OCI-LY1 (cell line): ENCODE results near the gene TATDN2.

Experiments
- H2AFZ ChIP-seq: fragments of 200-600 bp; sonication (generic), shearing (Covaris generic); 2 replicates; pipeline ENCODE4 v1.6.0; 2014; ENCODE audit warnings: antibody characterized with exemption, mild to moderate bottlenecking, low read length
- H3F3A ChIP-seq: fragments of 200-600 bp; sonication (generic), shearing (Covaris generic); 2 replicates; pipeline ENCODE4 v1.6.0; 2014; ENCODE audit warnings: mild to moderate bottlenecking, antibody characterized with exemption, low read length, moderate library complexity; ENCODE audit not compliant: insufficient read depth
- H3K27ac ChIP-seq: fragments of 200-600 bp; sonication (generic); 2 replicates; pipeline ENCODE4 v1.5.1; 2014; ENCODE audit warnings: low read length, mixed run types, mild to moderate bottlenecking, low read depth; ENCODE audit not compliant: poor library complexity, severe bottlenecking
- H3K27me3 ChIP-seq: fragments of 200-600 bp; sonication (generic); 2 replicates; pipeline ENCODE4 v1.6.0; 2014; ENCODE audit warnings: antibody characterized with exemption, mild to moderate bottlenecking, low read length, moderate library complexity; ENCODE audit not compliant: insufficient read depth
- H3K36me3 ChIP-seq: fragments of 200-600 bp; sonication (generic); 2 replicates; pipeline ENCODE4 v1.6.1; 2014; ENCODE audit warnings: mild to moderate bottlenecking, antibody characterized with exemption, low read length, moderate library complexity, mixed read lengths; ENCODE audit not compliant: insufficient read depth
- H3K4me1 ChIP-seq: fragments of 200-600 bp; sonication (generic); 2 replicates; pipeline ENCODE4 v1.5.1; 2014; ENCODE audit warnings: mild to moderate bottlenecking, low read length, moderate library complexity; ENCODE audit not compliant: insufficient read depth, severe bottlenecking
- H3K4me2 ChIP-seq: fragments of 200-600 bp; sonication (generic), shearing (Covaris generic); 2 replicates; pipeline ENCODE4 v1.6.1; 2014; ENCODE audit warnings: low read length
- H3K4me3 ChIP-seq: fragments of 200-600 bp; sonication (generic); 2 replicates; pipeline ENCODE4 v1.5.1; 2014; ENCODE audit warnings: low read length, low read depth, mild to moderate bottlenecking, mixed read lengths; ENCODE audit not compliant: poor library complexity, severe bottlenecking
- H3K79me2 ChIP-seq: fragments of 200-600 bp; shearing (Covaris generic); 2 replicates; pipeline ENCODE4 v1.6.1; 2016; ENCODE audit warnings: mixed run types, low read length, mixed read lengths; ENCODE audit not compliant: insufficient read depth
- H3K9ac ChIP-seq: fragments of 200-600 bp; sonication (generic), shearing (Covaris generic); 2 replicates; pipeline ENCODE4 v1.6.1; 2014; ENCODE audit warnings: mild to moderate bottlenecking, low read length, mixed read lengths
- H3K9me2 ChIP-seq: fragments of 200-600 bp; sonication (generic), shearing (Covaris generic); 2 replicates; pipeline ENCODE4 v1.6.1; 2014; ENCODE audit warnings: low read depth, mild to moderate bottlenecking, low read length, mixed read lengths
- H3K9me3 ChIP-seq: fragments of 200-600 bp; shearing (Covaris generic); 2 replicates; pipeline ENCODE4 v1.6.1; 2014; ENCODE audit warnings: low read length, mixed read lengths
- H4K20me1 ChIP-seq: fragments of 200-600 bp; sonication (generic), shearing (Covaris generic); 2 replicates; pipeline ENCODE4 v1.6.0; 2016; ENCODE audit warnings: mild to moderate bottlenecking, low read length; ENCODE audit not compliant: insufficient read depth
- CTCF ChIP-seq: fragments of 200-600 bp; sonication (generic), shearing (Covaris generic); IDR thresholded peaks from 2 replicates; pipeline ENCODE4 v1.5.1; 2017; ENCODE audit warnings: mild to moderate bottlenecking, antibody characterized with exemption, low read length, moderate library complexity, mixed read lengths
- EZH2 ChIP-seq: fragments of 200-600 bp; sonication (generic), shearing (Covaris generic); IDR thresholded peaks from 2 replicates; pipeline ENCODE4 v1.8.0; 2017; ENCODE audit warnings: borderline replicate concordance, mixed run types, mild to moderate bottlenecking, antibody characterized with exemption, low read length, moderate library complexity, mixed read lengths

TATDN2 gene

GRCh38 chr3:10328460-10329071 lies 80.3 kb downstream of the TATDN2 start:
- TF ChIP-seq EZH2, result no peak
- no peak for TF ChIP-seq CTCF
- Histone ChIP-seq H3F3A (no peaks in the 10 kb centered on the region), H3K4me2 (no peak overlapping the region)

GRCh38 chr3:10329495-10330015 lies 81.3 kb downstream of the TATDN2 start:
- Histone ChIP-seq H3F3A (no peaks in the 10 kb centered on the region), H3K9me3 (no peaks in the 10 kb centered on the region), H3K4me2 (no peak overlapping the region), H3K4me3 (no peak overlapping the region), H3K36me3 (no peaks in the 10 kb centered on the region), H4K20me1 (no peaks in the 10 kb centered on the region), H3K79me2 (no peaks in the 10 kb centered on the region), H3K27me3 (0 out of 2 replicates have a peak, but pooled peaks cover 3% of the 10 kb centered on the region), H3K9ac (no peak overlapping the region), H3K27ac (no peak overlapping the region), H3K9me2 (no peaks in the 10 kb centered on the region), H2AFZ (no peak overlapping the region), H3K4me1 (no peaks in the 10 kb centered on the region)
- TF ChIP-seq CTCF (no peak), EZH2 (no peak)

More at GRCh38 chr3:10328460-10329071, 80.3 kb downstream of the TATDN2 start:
- no peaks in the 10 kb centered on the region for H4K20me1 ChIP-seq
- H3K4me1 ChIP-seq, result no peaks in the 10 kb centered on the region
- 0 out of 2 replicates have a peak, but pooled peaks cover 3% of the 10 kb centered on the region for H3K27me3 ChIP-seq
- no peaks in the 10 kb centered on the region for H3K9me2 ChIP-seq
- H3K9ac ChIP-seq, result no peak overlapping the region
- no peak overlapping the region for H3K27ac ChIP-seq
- H3K79me2 ChIP-seq, result no peaks in the 10 kb centered on the region
- H3K36me3 ChIP-seq, result no peaks in the 10 kb centered on the region
- no peaks in the 10 kb centered on the region for H3K9me3 ChIP-seq
- no peak overlapping the region for H2AFZ ChIP-seq
- no peak overlapping the region for H3K4me3 ChIP-seq

GRCh38 chr3:10330319-10330718 lies 82.1 kb downstream of the TATDN2 start:
- H3K27ac ChIP-seq, result no peak overlapping the region

More at GRCh38 chr3:10330319-10330718, 82.1 kb downstream of the TATDN2 start:
- H3K4me3 ChIP-seq, result no peak overlapping the region
- H3K9me3 ChIP-seq, result no peaks in the 10 kb centered on the region
- no peak overlapping the region for H2AFZ ChIP-seq
- H3K36me3 ChIP-seq, result no peaks in the 10 kb centered on the region
- no peaks in the 10 kb centered on the region for H3K79me2 ChIP-seq
- no peak for TF ChIP-seq EZH2
- no peak for TF ChIP-seq CTCF
- H3K9ac ChIP-seq, result no peak overlapping the region
- no peaks in the 10 kb centered on the region for H3K4me1 ChIP-seq
- H3K4me2 ChIP-seq, result no peak overlapping the region
- no peaks in the 10 kb centered on the region for H3F3A ChIP-seq
- H3K27me3 ChIP-seq, result 0 out of 2 replicates have a peak, but pooled peaks cover 3% of the 10 kb centered on the region
- H4K20me1 ChIP-seq, result no peaks in the 10 kb centered on the region
- no peaks in the 10 kb centered on the region for H3K9me2 ChIP-seq
